NB4 (cell line): ENCODE data around the gene OARD1.

ENCODE experiments used
- CTCF ChIP-seq: IDR thresholded peaks from one replicate; pipeline ENCODE4 v1.5.1; 2012; ENCODE audit warnings: low read depth, low read length
- POLR2A ChIP-seq: IDR thresholded peaks from 2 replicates; pipeline ENCODE4 v1.6.1; 2011; ENCODE audit warnings: mild to moderate bottlenecking; ENCODE audit not compliant: insufficient read length; ENCODE audit errors: extremely low read depth
- TF ChIP-seq, protein P1 (sequence below): IDR thresholded peaks from 2 replicates; pipeline ENCODE4 v1.6.1; 2011; ENCODE audit warnings: low read depth, low read length

GRCh38 chr6:41022294-41022693 lies 49.9 kb downstream of the OARD1 start:
- no peak for TF ChIP-seq CTCF
- TF ChIP-seq, protein P1, sequence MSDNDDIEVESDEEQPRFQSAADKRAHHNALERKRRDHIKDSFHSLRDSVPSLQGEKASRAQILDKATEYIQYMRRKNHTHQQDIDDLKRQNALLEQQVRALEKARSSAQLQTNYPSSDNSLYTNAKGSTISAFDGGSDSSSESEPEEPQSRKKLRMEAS: no peak
- TF ChIP-seq POLR2A: no peak
